Measurements from ENCODE around the gene PADI3. TPM values are rescaled to one million over a fixed set of nuclear protein-coding genes. Genes with fewer than 3 reads are reported as not detected.
"Not testable (repeated sequence)": the region's sequence is repeated elsewhere in the genome, so short reads cannot be mapped to it uniquely, and the experiment has no call there.

PADI3 gene
- total RNA-seq, 1 donor from 2014 or later = 3.3 TPM

DNA sequence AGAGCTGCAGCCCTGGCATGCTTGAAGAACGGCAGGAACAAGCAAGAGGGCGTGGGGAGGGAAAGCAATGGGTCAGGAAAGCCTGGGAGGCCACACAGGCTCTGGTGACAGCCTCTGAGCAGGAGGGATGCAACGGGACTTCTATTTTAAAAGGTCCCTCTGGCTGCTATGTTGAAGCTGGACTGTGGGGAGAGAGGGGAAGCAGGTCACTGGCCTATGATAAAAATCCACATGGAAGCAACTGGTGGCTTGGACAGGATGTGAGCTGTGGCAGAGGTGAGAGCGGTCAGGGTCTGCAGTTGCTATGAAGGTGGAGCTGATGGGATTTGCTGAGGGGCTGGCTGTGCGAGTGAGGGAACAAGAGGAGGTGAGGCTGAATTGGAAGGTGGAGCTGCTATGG is 32.8 kb upstream of the PADI3 start:
- no peak for ATAC-seq

- ATAC-seq = no peak
These were observed 31.3 kb upstream of the PADI3 start for GRCh38 chr1:17217607-17218006.

DNA sequence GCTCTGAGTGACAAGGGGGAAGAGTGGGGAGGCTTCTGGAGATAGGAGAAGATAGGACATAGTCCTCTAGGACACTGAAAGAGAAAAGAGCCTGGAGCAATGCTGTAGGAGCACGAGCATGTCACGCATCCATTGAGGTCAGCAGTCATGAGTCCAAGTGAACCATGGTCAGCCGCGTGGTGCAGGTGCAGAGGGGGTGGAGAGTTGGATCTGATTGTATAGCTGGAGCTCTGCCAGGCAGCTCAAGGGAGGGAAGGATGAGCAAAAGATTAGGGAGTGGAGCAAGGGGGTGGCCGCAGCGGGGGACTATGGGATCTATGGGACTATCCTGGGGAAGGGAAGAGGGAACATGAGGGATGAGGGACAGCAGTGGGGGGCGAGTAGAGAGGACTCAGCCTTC is 30.0 kb upstream of the PADI3 start:
- no peak for ATAC-seq

GRCh38 chr1:17220287-17220686 is 28.6 kb upstream of the PADI3 start:
- no peak for ATAC-seq

DNA sequence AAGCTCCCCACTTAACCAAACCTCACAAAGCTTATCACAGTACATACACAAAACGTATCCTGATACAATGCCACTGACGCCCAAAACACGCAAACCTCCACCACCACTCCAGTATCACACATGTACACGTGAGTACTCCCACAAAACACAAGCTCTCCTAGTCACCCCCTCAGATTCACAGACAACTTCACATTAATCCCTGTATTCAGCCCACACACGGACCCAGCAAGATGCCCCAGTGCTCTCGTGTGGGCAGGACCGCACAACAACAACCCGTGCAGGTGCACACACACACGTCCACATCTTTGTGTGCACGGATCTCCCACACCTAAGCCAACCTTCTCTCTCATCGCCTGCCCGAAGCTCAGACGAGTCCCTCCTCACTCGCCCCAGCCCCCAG is 26.3 kb upstream of the PADI3 start:
- ATAC-seq = no peak

GRCh38 chr1:17224434-17224833 is 24.5 kb upstream of the PADI3 start:
- ATAC-seq = no peak

DNA sequence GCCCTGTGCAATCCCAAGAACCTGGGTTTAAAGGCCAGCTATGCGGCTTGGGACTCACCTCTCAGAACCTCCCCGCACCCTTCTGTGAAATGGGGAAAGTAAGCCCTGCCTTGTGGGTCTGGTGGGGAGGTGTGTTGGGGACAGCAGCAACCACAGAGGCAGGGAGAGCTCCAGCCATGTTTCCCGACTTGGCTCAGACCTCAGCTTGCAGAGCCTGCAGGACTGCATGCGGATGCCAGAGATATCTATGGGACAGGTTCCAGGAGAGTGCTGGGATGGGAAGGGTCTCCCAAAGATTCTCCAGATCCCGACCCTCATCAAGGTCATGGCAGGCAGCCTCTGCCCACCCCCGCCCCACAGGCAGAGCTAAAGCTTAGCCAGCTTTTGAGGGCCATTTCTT is 23.8 kb upstream of the PADI3 start:
- no peak for ATAC-seq

DNA sequence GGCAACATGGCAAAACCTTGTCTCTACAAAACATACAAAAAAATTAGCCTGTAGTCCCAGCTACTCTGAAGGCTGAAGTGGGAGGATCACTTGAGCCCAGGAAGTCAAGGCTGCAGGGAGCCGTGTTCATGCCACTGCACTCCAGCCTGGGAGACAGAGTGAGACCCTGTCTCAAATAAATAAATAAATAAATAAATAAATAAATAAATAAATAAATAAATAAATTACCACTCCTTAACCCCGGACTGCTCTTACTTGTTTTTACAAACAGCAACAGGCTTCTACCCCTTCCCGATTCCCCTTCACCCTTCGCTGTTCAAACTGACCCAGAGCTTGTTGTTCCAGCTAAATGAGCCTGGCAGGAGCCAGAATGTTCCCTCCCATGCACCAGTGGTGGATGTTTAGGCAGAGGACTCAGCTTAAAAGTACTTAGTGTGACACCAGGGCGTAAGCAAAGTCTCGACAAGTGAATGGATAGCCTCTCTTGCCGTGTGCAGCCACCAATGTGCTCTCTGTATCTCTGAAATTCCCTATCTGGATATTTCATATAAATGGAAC is 21.5 kb upstream of the PADI3 start:
- no peak for ATAC-seq

DNA sequence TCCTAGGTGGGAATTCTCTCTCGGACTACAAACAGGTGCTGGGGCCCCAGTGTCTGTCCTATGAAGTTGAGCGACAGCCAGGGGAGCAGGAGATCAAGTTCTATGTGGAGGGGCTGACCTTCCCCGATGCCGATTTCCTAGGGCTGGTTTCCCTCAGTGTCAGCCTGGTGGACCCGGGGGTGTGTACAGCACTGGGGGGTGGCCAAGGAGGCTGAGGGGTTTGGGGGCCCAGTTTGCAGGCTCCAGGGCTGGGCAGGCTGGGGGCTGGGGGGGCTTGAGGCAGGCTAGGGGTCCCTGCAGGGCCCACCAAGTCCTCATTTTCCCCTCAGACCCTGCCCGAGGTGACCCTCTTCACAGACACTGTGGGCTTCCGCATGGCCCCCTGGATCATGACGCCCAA is 20.3 kb upstream of the PADI3 start:
- ATAC-seq = no peak

DNA sequence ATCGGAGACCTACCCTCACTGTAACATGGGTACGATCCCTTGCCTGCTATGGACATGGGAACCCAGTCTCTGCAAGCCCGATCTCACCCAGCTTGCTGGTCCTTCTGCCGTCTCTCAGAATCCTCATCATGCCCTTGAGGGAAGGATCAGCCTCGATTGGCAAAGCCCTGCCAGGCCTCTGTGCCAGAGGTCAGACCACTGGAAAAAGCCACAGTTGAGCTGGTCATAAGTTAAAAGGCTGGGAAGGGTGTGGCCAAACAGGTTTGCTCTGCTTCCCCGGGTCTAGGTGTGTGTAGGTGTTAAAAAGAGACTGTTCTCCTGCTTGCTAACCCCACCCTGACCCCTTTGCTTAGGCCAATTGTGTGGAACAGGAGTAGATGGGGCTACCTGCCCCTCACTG is 19.5 kb upstream of the PADI3 start:
- peak; percentile 47 for ATAC-seq

DNA sequence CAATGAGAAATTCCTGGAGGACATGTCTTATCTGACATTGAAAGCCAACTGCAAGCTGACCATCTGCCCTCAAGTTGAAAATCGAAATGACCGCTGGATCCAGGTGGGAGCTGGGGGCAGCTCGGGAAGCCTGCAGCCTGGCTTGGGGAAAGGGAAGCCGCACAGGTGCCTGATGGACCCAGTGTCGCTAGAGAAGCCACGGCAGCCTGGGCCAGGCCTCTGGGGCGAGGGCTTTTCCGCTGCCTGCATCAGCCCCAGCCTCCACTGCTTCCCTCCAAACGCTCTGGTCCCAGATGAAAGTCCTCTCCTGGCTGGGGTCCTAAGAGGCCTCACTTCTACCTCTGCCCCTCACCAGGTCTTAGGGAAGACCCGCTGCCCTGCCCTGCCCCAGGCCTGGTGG is 18.8 kb upstream of the PADI3 start:
- ATAC-seq = no peak

- ATAC-seq = no peak
These were observed 18.1 kb upstream of the PADI3 start for GRCh38 chr1:17230671-17231310.

DNA sequence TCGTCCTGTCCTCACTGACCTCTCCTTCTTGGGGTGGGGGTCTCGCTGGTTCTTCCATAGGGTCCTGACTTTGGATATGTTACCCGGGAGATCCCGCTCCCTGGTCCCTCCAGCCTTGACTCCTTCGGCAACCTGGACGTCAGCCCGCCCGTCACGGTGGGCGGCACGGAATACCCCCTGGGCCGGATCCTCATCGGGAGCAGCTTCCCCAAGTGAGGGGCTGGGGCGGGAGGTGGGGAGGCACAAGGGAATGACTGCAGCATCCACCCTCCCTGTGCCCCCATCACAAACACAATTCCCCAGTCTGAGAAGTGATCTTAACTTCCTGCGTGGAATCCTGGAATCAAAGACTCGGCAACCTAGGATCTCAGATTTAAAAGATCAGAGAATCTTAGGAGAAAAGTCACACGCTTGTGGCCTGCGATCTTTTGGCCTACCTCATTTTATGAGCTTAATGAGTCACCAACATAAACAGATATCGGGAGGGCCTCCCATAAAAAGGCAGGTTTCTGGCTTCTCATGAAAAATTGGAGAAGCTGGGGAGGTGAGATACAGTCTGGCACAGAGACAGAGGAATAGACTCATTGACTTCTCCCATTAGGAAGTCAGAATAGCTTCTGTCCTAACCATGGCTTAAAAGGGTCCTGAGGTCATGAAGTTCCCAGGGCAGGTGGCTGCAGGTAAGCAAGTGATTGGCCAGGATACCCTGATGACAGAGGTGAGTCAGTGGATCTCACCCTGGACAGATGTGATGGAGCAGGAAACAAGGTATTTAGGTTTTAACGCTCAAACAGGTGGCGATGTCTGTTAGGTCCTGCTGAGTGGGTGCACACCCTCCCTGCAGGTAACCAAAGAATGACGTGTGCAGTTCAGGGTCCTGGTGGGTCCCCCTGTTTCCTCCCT is 15.9 kb upstream of the PADI3 start:
- peak; percentile 59 for ATAC-seq

DNA sequence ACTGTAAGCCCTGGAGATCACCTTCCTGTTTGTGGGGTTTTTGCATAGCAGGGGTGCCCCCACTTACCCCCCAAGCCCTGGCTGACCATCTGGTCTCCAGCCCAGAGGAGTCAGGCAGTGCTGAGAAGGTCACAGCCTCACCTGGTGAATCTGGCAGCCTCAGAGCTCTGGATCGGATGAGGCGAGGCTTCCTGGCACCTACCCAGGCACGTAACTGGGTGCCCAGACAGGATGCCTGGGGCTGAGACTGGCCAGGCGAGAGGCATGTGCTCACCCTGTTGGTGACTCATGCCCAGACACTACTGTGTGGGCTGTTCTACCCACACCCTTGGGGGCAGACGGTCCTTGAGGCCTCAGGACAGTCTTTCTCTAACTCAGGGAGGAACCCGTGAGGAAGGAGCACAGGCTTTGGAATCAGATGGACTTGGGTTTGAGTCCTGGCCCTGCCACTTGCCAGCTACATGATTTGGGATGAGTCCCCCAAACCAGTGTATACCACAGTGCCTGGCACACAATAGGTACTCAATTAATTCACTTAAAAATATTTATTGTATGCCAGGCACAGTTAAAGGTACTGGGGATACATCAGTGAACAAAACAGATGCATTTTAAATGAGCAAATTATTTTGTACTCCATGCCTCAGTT is 15.1 kb upstream of the PADI3 start:
- ATAC-seq = peak; percentile 84

DNA sequence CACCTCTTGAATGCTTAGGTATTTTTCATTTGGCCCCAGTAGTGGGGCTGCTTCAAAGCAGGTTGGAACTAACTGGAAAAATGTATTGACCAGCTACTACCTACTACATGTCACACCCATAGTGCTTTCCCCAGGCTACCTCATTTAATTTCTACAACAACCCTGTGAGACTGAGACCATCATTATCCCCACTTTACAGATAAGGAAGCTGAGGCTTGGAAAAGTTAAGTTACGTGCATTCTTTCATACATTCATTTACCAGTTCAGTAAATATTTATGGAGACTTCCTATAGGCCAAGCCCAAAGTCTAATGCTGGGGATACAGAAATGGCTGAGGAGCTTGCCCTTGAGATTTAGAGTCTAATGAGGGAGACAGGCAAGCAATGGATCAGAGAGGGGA is 14.5 kb upstream of the PADI3 start:
- ATAC-seq = no peak

DNA sequence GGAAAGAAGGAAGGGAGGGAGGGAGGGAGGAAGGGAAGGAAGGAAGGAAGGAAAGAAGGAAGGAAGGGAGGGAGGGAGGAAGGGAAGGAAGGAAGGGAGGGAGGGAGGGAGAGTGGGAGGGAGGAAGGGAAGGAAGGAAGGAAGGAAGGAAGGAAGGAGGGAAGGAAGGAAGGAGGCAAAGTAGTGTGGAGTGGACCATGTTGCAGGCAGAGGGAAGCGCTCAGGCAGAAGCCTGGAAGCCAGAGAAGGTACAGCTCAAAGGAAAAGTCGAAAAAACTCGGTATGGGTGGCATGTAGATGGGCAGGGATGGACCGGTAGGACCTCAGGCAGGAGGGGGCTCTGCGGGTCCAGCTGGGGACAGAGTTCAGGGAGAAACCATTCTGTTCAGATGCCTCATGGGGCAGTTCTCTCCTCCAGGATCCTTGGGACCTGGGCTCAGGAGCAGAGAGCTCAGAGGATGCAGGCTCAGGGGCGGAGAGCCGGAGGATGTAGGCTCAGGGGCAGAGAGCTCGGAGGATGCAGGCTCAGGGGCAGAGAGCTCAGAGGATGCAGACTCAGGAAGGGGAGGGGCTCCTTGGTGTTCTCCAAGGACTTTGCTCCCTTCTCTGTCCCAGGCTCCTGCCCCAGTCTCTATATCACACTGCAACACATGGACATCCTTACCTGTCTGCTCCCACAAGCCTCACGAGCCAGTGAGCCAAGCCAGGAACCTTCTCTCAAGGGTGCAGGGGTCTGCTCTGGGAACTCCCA is 13.6 kb upstream of the PADI3 start:
- no peak for ATAC-seq

DNA sequence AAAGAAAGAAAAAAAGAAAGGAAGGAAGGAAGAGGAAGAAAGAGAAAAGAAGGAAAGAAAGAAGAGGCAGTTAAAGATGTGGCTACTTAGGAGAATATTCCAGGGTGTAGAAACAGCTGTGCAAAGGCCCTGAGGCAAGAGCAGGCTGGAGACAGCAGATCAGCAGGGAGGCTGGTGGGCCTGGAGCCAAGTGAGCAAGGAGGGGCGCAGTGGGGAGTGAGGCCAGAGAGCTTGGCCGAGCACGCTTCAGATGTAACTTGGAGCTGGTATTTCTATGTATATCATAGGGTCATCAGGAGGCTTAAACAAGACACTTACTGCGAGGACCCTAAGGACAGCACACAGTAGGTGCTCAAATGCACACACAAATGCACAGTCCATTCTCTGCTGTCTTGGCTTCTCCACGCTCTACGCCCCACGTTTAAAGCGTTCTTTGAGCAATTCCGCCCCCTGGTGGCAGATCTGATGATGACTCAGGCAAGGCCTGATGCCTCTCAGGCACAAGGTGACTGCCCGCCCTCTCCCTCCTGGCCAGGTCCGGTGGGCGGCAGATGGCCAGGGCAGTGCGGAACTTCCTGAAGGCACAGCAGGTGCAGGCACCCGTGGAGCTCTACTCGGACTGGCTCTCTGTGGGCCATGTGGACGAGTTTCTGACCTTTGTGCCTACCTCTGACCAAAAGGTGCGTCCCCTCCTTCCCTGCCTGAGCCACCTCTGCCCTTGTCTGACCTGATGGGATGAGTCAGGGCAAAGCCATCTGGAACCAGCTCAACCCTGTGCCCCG is 11.9 kb upstream of the PADI3 start:
- ATAC-seq = peak; percentile 46

DNA sequence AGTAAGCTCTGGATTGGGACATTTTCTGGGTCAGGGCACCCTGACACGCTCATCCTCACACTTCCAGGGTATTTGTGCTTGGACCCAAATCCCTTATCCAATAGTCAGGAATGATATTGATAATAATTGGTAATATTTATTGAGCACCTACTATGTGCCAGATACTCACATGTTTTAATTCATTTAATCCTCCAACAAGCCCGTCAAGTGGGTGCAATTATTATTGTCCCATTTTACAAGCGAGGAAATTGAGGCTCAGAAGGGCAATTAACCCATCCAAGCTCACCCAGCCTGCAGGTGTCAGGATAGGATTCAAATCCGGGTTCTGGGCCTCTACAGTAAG is 11.4 kb upstream of the PADI3 start:
- ATAC-seq = no peak

DNA sequence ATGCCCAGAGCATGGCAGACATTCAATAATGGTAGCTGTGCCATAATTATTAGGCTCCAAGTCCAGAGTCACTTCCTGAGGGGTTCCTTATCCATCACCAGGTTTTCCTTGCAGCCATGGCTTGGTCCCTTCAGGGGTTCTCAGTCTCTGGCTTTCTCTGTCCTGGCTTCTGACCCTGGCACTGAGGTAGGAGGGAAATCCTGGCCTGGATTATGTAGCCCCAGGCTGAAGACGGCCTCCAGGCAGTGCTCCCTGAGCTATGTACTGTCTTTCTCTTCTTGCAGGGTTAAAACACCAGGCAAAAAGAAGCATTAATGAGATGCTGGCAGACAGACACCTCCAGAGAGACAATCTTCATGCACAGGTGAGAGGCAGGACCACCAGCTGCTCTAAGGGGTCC is 9.5 kb upstream of the PADI3 start:
- peak; percentile 3 for ATAC-seq

- not testable (repeated sequence) for ATAC-seq
These were observed 7.7 kb upstream of the PADI3 start for GRCh38 chr1:17241011-17241779.

GRCh38 chr1:17241780-17242074 is 7.2 kb upstream of the PADI3 start:
- ATAC-seq = not testable (repeated sequence)

All from esophagus mucosa (tissue), 1 donor.